Lower leg skin (tissue), 3 donors: Measurements from ENCODE around the gene ZEB2.

Experiments
- CTCF ChIP-seq, 3 donors: fragments of 450-650 bp; IDR thresholded peaks; one replicate each; pipeline ENCODE4 v1.5.1; 2016; ENCODE audit warnings: antibody characterized with exemption in 3 of 3, mild to moderate bottlenecking in 3 of 3, moderate library complexity in 2 of 3
- POLR2A ChIP-seq, 2 donors: fragments of 450-650 bp; IDR thresholded peaks; one replicate each; pipeline ENCODE4 v1.6.1; 2016 to 2017; ENCODE audit warnings: antibody characterized with exemption in 2 of 2, mild to moderate bottlenecking in 1 of 2, moderate library complexity in 1 of 2

GRCh38 chr2:144438801-144439631, 80.9 kb downstream of the ZEB2 start:
- TF ChIP-seq CTCF (IDR thresholded peaks at IDR 0.05) (no peak), POLR2A (IDR thresholded peaks at IDR 0.05) (no peak)
